Muscle of arm (tissue), 12 donors: ENCODE measurements around the gene TSPAN13. TPM values are rescaled to one million over a fixed set of nuclear protein-coding genes. Genes with fewer than 3 reads are reported as not detected.

Experiments
- DNase-seq: peaks from one replicate; pipeline ENCODE4 v3.0.0-alpha.2; 2013
- polyA plus RNA-seq, 12 donors: library from polyadenylated mRNA; unstranded; fragments of 120-200 nt; gene quantifications; one replicate each; pipeline ENCODE4 v1.2.1, GENCODE V29; 2013; ENCODE audit not compliant: insufficient read length in 12 of 12

Gene TSPAN13
- polyA plus RNA-seq, 12 donors = 36.1 to 93.5 (median 78.9) TPM; not detected in 1

GRCh38 chr7:16770657-16771329 is 17.2 kb downstream of the TSPAN13 start:
- DNase-seq = no peak

- no peak for DNase-seq
These were observed 19.8 kb downstream of the TSPAN13 start for GRCh38 chr7:16773326-16773725.

GRCh38 chr7:16773884-16774283 is 20.3 kb downstream of the TSPAN13 start:
- DNase-seq = no peak

DNA sequence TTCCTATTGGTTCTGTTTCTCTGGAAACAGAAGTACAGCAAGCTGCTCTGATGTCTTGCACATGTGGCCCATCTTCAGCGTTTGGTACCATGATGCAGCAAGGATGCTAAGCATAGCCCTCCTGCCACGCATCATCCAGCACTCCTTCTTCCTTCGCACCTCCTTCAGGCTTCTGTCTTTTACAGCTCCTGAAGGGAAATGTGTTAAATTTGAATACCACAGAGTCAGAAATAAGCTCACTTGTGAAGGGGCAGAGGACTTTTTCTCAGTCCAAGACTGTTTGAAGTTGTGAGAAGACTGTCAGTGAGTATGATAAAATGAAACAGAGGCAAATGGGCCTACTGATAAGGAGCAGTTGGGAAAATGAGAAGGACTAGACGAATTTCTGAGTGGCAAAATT is 20.7 kb downstream of the TSPAN13 start:
- no peak for DNase-seq

DNA sequence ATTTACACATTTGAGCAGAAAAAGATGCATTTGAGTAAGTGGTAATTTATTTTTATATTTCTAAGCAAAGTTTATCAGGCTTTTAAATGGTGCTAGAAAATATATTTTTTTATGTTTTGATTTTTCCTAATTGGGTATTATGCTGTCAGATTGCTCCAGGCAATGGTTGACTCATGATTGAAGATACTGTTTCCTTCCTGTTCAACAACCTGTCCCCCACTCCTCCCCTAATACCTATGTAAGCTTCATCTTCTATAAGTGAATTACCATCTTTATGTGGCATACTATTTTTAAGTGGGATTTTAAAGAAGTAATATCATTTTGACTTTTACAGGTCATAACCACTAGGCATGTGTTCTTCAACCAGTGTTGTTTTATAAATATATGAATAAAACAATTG is 21.4 kb downstream of the TSPAN13 start:
- DNase-seq = no peak

DNA sequence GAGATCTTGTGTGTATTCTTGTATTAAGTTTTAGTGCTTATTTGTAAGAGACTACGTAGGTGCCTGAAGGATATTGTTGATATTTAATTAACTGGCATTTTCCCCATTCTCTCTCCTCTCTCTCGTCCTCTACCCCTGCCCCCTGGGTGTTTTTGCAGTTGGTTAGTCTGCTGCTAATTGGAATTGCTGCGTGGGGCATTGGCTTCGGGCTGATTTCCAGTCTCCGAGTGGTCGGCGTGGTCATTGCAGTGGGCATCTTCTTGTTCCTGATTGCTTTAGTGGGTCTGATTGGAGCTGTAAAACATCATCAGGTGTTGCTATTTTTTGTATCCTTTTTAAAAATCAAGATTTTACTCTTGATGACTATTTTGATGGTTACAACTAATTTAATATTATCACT is 22.5 kb downstream of the TSPAN13 start:
- DNase-seq = no peak

DNA sequence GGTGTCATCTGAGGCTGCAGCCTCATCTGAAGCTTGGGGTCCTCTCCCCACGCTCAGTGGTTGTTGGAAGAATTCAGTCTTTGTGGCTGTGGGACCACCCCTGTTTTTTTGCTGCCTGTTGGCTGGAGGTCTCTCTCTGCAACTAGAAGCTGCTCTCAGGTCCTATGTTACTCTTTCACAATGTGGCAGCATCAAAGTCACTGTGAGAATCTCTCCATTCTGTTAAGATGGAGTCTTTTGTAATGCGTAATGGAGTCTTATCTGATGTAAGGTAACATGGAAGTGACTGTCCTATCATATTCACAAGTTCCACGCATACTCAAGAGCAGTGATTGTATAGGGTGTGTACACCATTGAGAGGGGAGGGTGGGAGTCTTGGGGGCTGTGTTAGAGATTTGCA is 24.9 kb downstream of the TSPAN13 start:
- no peak for DNase-seq

GRCh38 chr7:16779051-16779450 is 25.5 kb downstream of the TSPAN13 start:
- no peak for DNase-seq

DNA sequence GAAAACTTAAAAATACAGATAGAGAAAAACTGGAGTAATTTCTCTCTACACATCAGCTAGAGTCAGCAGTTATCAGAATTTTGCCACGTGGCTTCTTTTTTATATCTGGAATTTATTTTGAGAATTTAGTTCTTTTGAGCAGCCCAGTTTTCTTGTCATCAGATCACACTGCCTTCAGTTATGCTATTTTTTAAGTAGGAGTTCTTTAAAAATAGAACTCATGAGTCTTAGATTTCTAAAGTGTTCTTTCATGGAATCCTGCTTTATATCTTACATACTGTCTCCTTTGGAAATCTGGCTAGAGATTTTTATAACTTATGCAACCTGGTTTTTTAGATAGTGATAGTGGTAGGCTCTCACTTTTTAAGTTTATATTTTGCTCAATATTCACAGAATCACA is 27.0 kb downstream of the TSPAN13 start:
- no peak for DNase-seq

GRCh38 chr7:16785321-16785720 is 31.8 kb downstream of the TSPAN13 start:
- DNase-seq = no peak

DNA sequence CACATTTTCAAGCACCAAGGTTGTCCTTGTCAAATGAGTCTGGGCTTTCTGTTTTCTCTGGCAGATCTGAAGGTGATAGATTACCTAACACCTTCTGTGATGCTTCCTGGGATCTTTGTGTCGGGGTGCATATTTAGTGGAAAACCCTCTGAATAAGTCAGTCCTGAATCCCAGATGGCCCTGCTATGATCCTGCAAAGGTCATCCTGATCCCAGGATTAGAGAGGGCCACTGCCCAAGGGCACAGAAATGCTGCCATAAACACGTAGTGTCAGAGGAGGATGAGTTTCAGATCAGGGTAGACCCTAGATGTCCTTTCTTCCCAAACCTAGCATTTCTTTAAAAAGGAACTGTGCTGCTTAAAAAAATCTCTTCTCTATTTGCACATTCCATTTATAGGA is 32.3 kb downstream of the TSPAN13 start:
- no peak for DNase-seq

DNA sequence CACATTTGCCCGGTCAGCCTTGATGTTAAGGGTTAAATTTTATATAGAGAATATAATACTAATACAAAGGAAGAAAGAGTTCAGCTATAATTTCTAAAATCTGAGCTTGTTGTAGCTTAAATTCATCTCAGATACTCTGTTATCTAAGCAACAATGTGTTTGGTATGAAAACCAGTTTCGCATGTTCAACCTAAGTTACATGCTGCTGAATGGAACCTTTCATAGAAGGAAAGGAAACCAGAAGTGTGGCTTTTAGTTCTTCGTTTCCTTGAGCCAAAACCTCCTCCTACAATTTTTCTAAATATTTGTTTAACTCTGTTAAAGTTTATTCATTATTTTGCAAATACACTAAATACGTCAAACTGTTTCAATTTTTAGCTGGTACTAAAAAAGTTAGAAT is 32.7 kb downstream of the TSPAN13 start:
- no peak for DNase-seq

DNA sequence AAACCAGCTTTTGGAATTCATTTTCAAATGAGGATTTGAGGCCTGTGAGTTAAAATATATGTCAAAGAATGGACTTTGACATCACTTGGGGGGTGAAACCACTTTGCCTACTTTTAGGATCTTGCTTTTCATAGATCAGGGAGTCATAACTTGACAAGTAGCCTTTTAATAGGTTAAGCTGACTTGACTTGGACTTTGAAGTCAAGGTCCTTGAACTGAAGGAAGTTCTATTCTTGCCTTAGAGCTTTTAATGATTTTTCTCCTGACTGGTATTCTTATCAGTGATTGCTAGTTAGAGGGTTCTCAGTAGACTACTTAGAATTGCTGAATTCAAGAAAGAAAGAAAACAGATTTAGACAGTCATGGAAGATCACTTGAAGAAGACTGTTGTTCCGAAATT is 33.6 kb downstream of the TSPAN13 start:
- no peak for DNase-seq

DNA sequence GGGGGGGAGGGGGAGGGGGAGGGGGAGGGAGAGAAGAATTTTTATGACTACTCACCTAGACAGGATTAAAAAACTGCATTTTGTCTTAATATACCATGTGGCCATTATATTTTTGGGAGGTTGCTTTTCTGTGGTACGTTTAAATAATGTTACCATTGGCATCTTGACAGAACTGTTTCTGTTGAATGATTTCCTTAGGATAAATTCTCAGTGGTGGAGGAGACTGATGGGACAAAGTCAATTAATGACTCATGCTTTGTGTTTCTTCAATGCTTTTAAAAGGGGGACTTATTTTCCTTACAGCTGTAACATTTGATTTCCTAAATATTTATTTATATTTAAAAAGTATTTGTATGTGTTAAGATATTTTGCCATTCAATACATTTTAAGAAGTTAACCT is 37.5 kb downstream of the TSPAN13 start:
- no peak for DNase-seq

GRCh38 chr7:16791905-16792698 is 38.5 kb downstream of the TSPAN13 start:
- no peak for DNase-seq

DNA sequence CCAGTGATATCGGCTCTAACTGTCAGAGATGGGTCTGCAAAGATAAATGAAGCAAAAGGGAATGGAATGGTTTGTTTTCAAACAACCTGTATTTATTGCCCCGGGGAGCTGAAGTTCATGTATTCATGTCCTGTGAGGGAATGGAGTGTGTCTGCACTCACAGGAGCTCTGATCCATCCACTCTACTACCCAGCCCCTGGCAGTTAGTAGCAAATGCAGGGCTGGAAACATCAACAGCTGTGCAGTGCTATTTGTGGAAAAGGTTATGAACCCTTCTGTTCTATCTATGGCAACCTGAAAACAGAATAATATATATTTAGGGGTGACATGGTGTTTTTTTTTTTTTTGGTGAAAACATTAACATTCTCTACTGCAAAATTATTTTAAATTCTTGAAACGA is 41.4 kb downstream of the TSPAN13 start:
- DNase-seq = no peak

GRCh38 chr7:16795624-16796023 is 42.1 kb downstream of the TSPAN13 start:
- no peak for DNase-seq

- no peak for DNase-seq
These were observed 47.6 kb downstream of the TSPAN13 start for GRCh38 chr7:16801111-16801542.

GRCh38 chr7:16801579-16801978 is 48.0 kb downstream of the TSPAN13 start:
- DNase-seq = no peak

DNA sequence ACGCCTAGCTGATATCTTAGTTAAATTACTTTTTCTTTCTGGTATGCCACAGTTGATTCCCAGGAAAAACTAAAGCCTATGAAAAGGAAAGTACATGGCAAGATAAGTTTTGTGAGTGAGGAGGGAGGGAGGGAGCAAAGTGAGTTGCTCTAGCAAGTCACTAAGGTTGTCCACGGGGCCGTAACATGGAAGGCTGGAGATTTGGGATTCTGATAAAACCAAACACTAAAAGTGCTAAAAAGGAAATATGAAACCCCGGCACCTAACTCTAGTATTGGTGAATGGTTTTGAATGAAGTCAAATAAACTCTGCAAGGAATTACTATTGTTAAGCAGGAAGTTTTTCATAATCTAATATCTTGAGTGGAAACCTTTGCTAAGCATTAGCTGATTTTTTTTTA is 49.6 kb downstream of the TSPAN13 start:
- no peak for DNase-seq

DNA sequence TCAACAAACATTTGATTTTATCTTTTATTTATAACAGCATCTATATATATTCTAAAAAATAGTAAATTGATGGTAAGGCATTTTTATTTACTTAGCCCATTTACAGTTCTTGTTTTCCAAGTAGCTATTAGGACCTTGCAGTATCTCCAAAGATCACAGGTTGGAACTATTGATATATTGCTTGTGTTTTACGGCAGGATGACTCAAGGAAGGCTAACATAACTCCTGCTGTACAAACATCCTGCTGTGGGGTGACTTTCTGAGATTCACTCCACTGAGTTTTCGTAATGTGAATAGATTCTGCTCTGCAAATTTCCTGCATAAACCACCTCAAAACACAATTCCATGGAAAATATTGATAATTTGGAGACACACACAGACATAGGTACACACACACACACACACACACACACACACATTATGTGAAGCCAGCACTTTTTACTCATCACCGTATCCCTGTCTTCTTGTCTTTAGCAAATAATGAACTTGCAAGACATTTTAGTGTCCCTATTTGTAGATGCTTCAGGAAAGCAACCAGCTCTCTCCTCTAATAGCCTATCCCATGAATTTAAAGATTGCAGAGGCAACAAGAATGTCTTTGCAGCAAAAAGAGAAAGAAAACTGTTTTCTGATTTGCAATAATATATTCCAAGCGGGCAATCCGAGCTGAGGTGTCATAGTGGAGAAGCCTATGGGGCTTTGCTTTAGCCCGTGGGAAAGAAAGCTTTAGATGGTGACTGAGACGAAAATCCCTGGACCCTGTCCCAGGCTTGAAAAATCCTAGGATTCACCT is 50.5 kb downstream of the TSPAN13 start:
- no peak for DNase-seq

- no peak for DNase-seq
These were observed 51.3 kb downstream of the TSPAN13 start, which contains the start of gene AGR2 for GRCh38 chr7:16804674-16805439. TSS of gene AGR2 (minus strand) at chr7:16804999. CDS start at chr7:16801796, 3,203 bp downstream.
